ENCODE data around the gene ADGRD1.

The ADGRD1 gene

GRCh38 chr12:130976171-130976720 lies 22.5 kb downstream of the ADGRD1 start:
- Histone ChIP-seq H3K4me1 (ENCODE audit: insufficient read depth, low read length) (no peaks in the 10 kb centered on the region), H3K4me3 (ENCODE audit: low read length) (no peak overlapping the region), H3K36me3 (ENCODE audit: insufficient read depth, low read length) (no peaks in the 10 kb centered on the region), H3K27ac (ENCODE audit: low read depth, low read length) (no peak overlapping the region), H3K27me3 (ENCODE audit: insufficient read depth, low read length) (no peaks in the 10 kb centered on the region), H3K9ac (ENCODE audit: low read depth, low read length) (no peak overlapping the region), H3K9me3 (ENCODE audit: insufficient read depth, low read depth, low read length) (no peaks in the 10 kb centered on the region)
- WGBS = 95% methylated on average over 15 of the region's 15 CpGs

GRCh38 chr12:130977046-130977742 lies 23.5 kb downstream of the ADGRD1 start:
- Histone ChIP-seq H3K36me3 (ENCODE audit: insufficient read depth, low read length) (no peaks in the 10 kb centered on the region), H3K27me3 (ENCODE audit: insufficient read depth, low read length) (no peaks in the 10 kb centered on the region), H3K9ac (ENCODE audit: low read depth, low read length) (no peak overlapping the region), H3K4me3 (ENCODE audit: low read length) (no peak overlapping the region), H3K27ac (ENCODE audit: low read depth, low read length) (no peak overlapping the region), H3K4me1 (ENCODE audit: insufficient read depth, low read length) (no peaks in the 10 kb centered on the region), H3K9me3 (ENCODE audit: insufficient read depth, low read depth, low read length) (no peaks in the 10 kb centered on the region)
- 86% methylated on average over 17 of the region's 17 CpGs for WGBS

- no peaks in the 10 kb centered on the region for H3K27me3 ChIP-seq (ENCODE audit: insufficient read depth, low read length)
- no peak overlapping the region for H3K9ac ChIP-seq (ENCODE audit: low read depth, low read length)
- no peaks in the 10 kb centered on the region for H3K36me3 ChIP-seq (ENCODE audit: insufficient read depth, low read length)
- H3K4me1 ChIP-seq (ENCODE audit: insufficient read depth, low read length) = no peaks in the 10 kb centered on the region
- H3K4me3 ChIP-seq (ENCODE audit: low read length) = no peak overlapping the region
- H3K27ac ChIP-seq (ENCODE audit: low read depth, low read length) = no peak overlapping the region
- WGBS = 93% methylated on average over 10 of the region's 10 CpGs
- H3K9me3 ChIP-seq (ENCODE audit: insufficient read depth, low read depth, low read length) = no peaks in the 10 kb centered on the region
These were observed 24.0 kb downstream of the ADGRD1 start for GRCh38 chr12:130977743-130978095.

GRCh38 chr12:130978785-130979184 lies 25.1 kb downstream of the ADGRD1 start:
- Histone ChIP-seq H3K4me1 (ENCODE audit: insufficient read depth, low read length) (no peaks in the 10 kb centered on the region), H3K27ac (ENCODE audit: low read depth, low read length) (no peak overlapping the region), H3K9ac (ENCODE audit: low read depth, low read length) (no peak overlapping the region), H3K9me3 (ENCODE audit: insufficient read depth, low read depth, low read length) (no peaks in the 10 kb centered on the region), H3K27me3 (ENCODE audit: insufficient read depth, low read length) (no peaks in the 10 kb centered on the region), H3K36me3 (ENCODE audit: insufficient read depth, low read length) (no peaks in the 10 kb centered on the region), H3K4me3 (ENCODE audit: low read length) (no peak overlapping the region)
- 92% methylated on average over 12 of the region's 12 CpGs for WGBS

- WGBS = 73% methylated on average over 11 of the region's 11 CpGs
- no peak overlapping the region for H3K27ac ChIP-seq (ENCODE audit: low read depth, low read length)
- H3K36me3 ChIP-seq (ENCODE audit: insufficient read depth, low read length) = no peaks in the 10 kb centered on the region
- no peaks in the 10 kb centered on the region for H3K4me1 ChIP-seq (ENCODE audit: insufficient read depth, low read length)
- no peaks in the 10 kb centered on the region for H3K9me3 ChIP-seq (ENCODE audit: insufficient read depth, low read depth, low read length)
- no peak overlapping the region for H3K9ac ChIP-seq (ENCODE audit: low read depth, low read length)
- H3K4me3 ChIP-seq (ENCODE audit: low read length) = no peak overlapping the region
- no peaks in the 10 kb centered on the region for H3K27me3 ChIP-seq (ENCODE audit: insufficient read depth, low read length)
These were observed 27.5 kb downstream of the ADGRD1 start for GRCh38 chr12:130981074-130981742.

GRCh38 chr12:130981911-130982310 lies 28.2 kb downstream of the ADGRD1 start:
- no peak overlapping the region for H3K9ac ChIP-seq (ENCODE audit: low read depth, low read length)
- H3K27ac ChIP-seq (ENCODE audit: low read depth, low read length) = no peak overlapping the region
- H3K36me3 ChIP-seq (ENCODE audit: insufficient read depth, low read length) = no peaks in the 10 kb centered on the region
- WGBS = 94% methylated on average over 12 of the region's 12 CpGs
- H3K27me3 ChIP-seq (ENCODE audit: insufficient read depth, low read length) = no peaks in the 10 kb centered on the region
- H3K4me1 ChIP-seq (ENCODE audit: insufficient read depth, low read length) = no peaks in the 10 kb centered on the region
- H3K9me3 ChIP-seq (ENCODE audit: insufficient read depth, low read depth, low read length) = no peaks in the 10 kb centered on the region
- no peak overlapping the region for H3K4me3 ChIP-seq (ENCODE audit: low read length)

- H3K4me1 ChIP-seq (ENCODE audit: insufficient read depth, low read length) = no peaks in the 10 kb centered on the region
- no peak overlapping the region for H3K4me3 ChIP-seq (ENCODE audit: low read length)
- no peaks in the 10 kb centered on the region for H3K9me3 ChIP-seq (ENCODE audit: insufficient read depth, low read depth, low read length)
- no peak overlapping the region for H3K9ac ChIP-seq (ENCODE audit: low read depth, low read length)
- no peaks in the 10 kb centered on the region for H3K36me3 ChIP-seq (ENCODE audit: insufficient read depth, low read length)
- WGBS = 86% methylated on average over 11 of the region's 11 CpGs
- no peak overlapping the region for H3K27ac ChIP-seq (ENCODE audit: low read depth, low read length)
- H3K27me3 ChIP-seq (ENCODE audit: insufficient read depth, low read length) = no peaks in the 10 kb centered on the region
These were observed 29.0 kb downstream of the ADGRD1 start for GRCh38 chr12:130982565-130983225.

GRCh38 chr12:130983328-130984017 lies 29.8 kb downstream of the ADGRD1 start:
- WGBS = 86% methylated on average over 7 of the region's 7 CpGs

GRCh38 chr12:130984183-130985058 lies 30.7 kb downstream of the ADGRD1 start:
- H3K4me1 ChIP-seq (ENCODE audit: insufficient read depth, low read length) = no peaks in the 10 kb centered on the region
- H3K27ac ChIP-seq (ENCODE audit: low read depth, low read length) = no peak overlapping the region
- no peak overlapping the region for H3K9ac ChIP-seq (ENCODE audit: low read depth, low read length)
- no peaks in the 10 kb centered on the region for H3K36me3 ChIP-seq (ENCODE audit: insufficient read depth, low read length)
- no peaks in the 10 kb centered on the region for H3K9me3 ChIP-seq (ENCODE audit: insufficient read depth, low read depth, low read length)
- no peak overlapping the region for H3K4me3 ChIP-seq (ENCODE audit: low read length)
- H3K27me3 ChIP-seq (ENCODE audit: insufficient read depth, low read length) = no peaks in the 10 kb centered on the region
- WGBS = 92% methylated on average over 9 of the region's 12 CpGs

More at GRCh38 chr12:130983328-130984017, 29.8 kb downstream of the ADGRD1 start:
- Histone ChIP-seq H3K27me3 (ENCODE audit: insufficient read depth, low read length) (no peaks in the 10 kb centered on the region), H3K27ac (ENCODE audit: low read depth, low read length) (no peak overlapping the region), H3K9me3 (ENCODE audit: insufficient read depth, low read depth, low read length) (no peaks in the 10 kb centered on the region), H3K4me3 (ENCODE audit: low read length) (no peak overlapping the region), H3K4me1 (ENCODE audit: insufficient read depth, low read length) (no peaks in the 10 kb centered on the region), H3K9ac (ENCODE audit: low read depth, low read length) (no peak overlapping the region), H3K36me3 (ENCODE audit: insufficient read depth, low read length) (no peaks in the 10 kb centered on the region)

GRCh38 chr12:130987151-130987931 lies 33.6 kb downstream of the ADGRD1 start:
- H3K4me1 ChIP-seq (ENCODE audit: insufficient read depth, low read length) = no peaks in the 10 kb centered on the region
- WGBS = 91% methylated on average over 21 of the region's 22 CpGs
- no peaks in the 10 kb centered on the region for H3K27me3 ChIP-seq (ENCODE audit: insufficient read depth, low read length)
- H3K36me3 ChIP-seq (ENCODE audit: insufficient read depth, low read length) = no peaks in the 10 kb centered on the region
- H3K27ac ChIP-seq (ENCODE audit: low read depth, low read length) = no peak overlapping the region
- no peak overlapping the region for H3K9ac ChIP-seq (ENCODE audit: low read depth, low read length)
- H3K4me3 ChIP-seq (ENCODE audit: low read length) = no peak overlapping the region
- H3K9me3 ChIP-seq (ENCODE audit: insufficient read depth, low read depth, low read length) = no peaks in the 10 kb centered on the region
